ENCODE data around the gene UBR7.

The UBR7 gene

GRCh38 chr14:93249128-93249831 lies 42.2 kb downstream of the UBR7 start:
- no peak for DNase-seq (ENCODE audit: low read depth)

DNA sequence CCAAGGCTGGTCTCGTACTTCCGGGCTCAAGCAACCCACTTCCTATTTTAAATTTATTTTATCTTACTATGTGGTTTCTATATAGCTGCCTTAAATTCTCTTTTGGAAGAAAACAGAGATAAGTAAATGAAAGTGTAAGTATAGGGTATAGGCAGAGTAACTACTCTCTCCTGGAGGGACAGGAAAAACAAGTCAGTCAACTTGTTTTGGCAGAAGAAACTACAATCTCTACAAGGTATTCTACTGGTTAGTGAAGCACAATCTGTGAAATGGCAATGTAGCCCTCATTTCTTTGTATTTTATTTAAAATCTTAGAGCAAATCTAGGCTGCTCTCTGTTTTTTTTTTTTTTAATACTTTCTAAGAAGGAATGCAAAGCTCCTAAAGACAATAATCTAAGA lies 55.4 kb downstream of the UBR7 start:
- no peak for DNase-seq (ENCODE audit: low read depth)

- DNase-seq (ENCODE audit: low read depth): no peak
These were observed 56.4 kb downstream of the UBR7 start for GRCh38 chr14:93263416-93263815.

DNA sequence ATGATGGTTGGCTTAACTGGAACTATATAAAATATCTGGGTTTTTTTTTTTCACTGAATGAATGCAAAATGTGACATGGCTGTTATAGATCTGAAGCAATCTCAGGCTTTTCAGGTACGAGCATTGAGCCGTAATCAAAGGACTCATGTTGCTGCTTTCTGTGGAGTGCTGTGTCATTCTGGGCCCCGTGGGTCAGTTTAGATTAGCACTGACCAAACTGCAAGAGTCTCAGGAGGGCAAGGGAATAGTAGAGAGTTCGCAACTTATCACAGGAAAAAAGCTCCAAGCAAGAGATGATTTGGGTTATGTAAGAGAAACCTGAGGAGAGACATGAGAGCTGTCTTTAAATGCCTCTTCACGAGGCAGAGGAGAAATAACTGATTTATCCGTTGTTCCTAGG lies 59.1 kb downstream of the UBR7 start:
- DNase-seq (ENCODE audit: low read depth): no peak

DNA sequence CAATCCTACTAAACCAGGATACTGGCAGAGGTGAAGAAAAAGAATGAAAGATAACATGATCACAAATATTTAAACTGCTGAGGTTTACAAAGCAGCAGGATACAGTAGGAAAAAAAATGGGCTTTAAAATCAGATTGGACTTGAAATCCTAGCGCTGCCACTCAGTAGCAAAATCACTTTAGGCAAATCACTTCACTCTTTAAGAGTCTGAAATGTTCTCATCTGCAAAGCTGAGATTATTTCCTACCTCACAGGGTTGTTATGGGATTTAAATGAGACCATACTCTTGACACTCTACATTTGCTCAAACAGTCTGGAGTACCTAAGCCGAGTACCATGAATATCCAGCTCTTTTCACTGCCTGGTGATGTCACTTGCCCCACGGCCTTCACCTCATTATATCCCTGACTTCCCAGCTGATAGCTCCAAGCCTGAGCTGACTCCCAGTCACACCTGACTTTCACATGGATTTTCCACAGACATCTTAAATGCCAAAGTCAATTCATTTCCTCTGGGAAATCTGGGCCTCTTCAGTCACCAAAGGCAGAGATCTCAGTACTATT lies 60.2 kb downstream of the UBR7 start:
- DNase-seq (ENCODE audit: low read depth): no peak

- no peak for DNase-seq (ENCODE audit: low read depth)
These were observed 61.4 kb downstream of the UBR7 start for GRCh38 chr14:93268406-93268805.

GRCh38 chr14:93269341-93270068 lies 62.4 kb downstream of the UBR7 start:
- DNase-seq (ENCODE audit: low read depth): no peak

DNA sequence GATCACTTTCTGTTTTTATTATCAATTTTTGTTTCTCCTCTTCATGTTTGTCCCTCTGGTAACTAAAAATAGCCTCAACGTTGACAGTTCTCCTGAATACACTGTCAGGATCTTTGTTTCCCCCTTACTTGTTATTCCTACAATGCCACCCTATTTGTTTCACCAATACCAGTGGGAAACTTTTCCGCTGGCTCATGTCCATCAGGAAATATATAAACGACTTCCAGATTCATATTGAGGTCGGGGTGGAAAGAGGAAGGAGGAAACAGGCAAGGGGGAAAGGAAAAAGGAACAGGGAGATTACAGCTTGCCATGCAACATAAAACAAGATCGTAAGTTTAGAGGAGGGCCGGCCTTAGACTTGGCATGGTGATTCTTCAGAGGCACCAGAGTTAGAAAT lies 64.1 kb downstream of the UBR7 start:
- no peak for DNase-seq (ENCODE audit: low read depth)

GRCh38 chr14:93274055-93274806 lies 67.2 kb downstream of the UBR7 start:
- no peak for DNase-seq (ENCODE audit: low read depth)

- no peak for DNase-seq (ENCODE audit: low read depth)
These were observed 69.1 kb downstream of the UBR7 start for GRCh38 chr14:93276031-93276716.
